SK-N-SH (cell line): Measurements from ENCODE around the gene FADS2. TPM values are rescaled to one million over a fixed set of nuclear protein-coding genes. Genes with fewer than 3 reads are reported as not detected.

Experiments used
- CTCF ChIA-PET: fragments of 300-600, 350-600 bp; formaldehyde crosslinking; extraction: SDS; loops from one replicate; lab custom pipeline; 2021; lab: Yijun Ruan, JAX
- POLR2A ChIA-PET: fragments of 350-600 bp; sonication (Branson Sonifier 250); formaldehyde crosslinking; extraction: SDS; loops from one replicate; lab custom pipeline; 2020; ENCODE audit warnings: antibody characterized with exemption, inconsistent platforms; lab: Yijun Ruan, JAX
- DNase-seq: peaks from one replicate; pipeline ENCODE4 v3.0.0; 2012
- H2AFZ ChIP-seq: fragments of 200-600 bp; sonication (generic); 2 replicates; pipeline ENCODE4 v1.8.1; 2016; ENCODE audit warnings: antibody characterized with exemption, mild to moderate bottlenecking, low read depth
- H3F3A ChIP-seq: fragments of 200-600 bp; sonication (generic); replicated peaks from 2 replicates; pipeline ENCODE3; 2016; ENCODE audit warnings: antibody characterized with exemption, mild to moderate bottlenecking; ENCODE audit not compliant: insufficient read depth
- H3K27ac ChIP-seq, 2 experiments: fragments of 200-500 bp in 1 of 2; fragments of 200-600 bp in 1 of 2; sonication (Bioruptor generic) in 1 of 2; sonication (generic), shearing (Covaris generic) in 1 of 2; 2 replicates each; pipeline versions ENCODE4 v1.5.1 to v1.6.1; 2014 to 2016; ENCODE audit warnings: low read depth in 2 of 2, inconsistent platforms in 1 of 2, low read length in 1 of 2, mild to moderate bottlenecking in 1 of 2, mixed read lengths in 1 of 2
- H3K27me3 ChIP-seq: fragments of 200-600 bp; sonication (generic), shearing (Covaris generic); 2 replicates; pipeline ENCODE4 v1.6.1; 2016; ENCODE audit warnings: mixed run types; ENCODE audit not compliant: insufficient read depth
- H3K36me3 ChIP-seq, 2 experiments: fragments of 200-500 bp in 1 of 2; fragments of 200-600 bp in 1 of 2; sonication (Bioruptor generic) in 1 of 2; sonication (generic) in 1 of 2; replicated peaks in 1 of 2; 2 replicates each; pipeline versions ENCODE3 to v1.5.1; 2014 to 2016; ENCODE audit warnings: low read length in 1 of 2, mild to moderate bottlenecking in 1 of 2; ENCODE audit not compliant: insufficient read depth in 2 of 2, control insufficient read depth in 1 of 2
- H3K4me1 ChIP-seq, 2 experiments: fragments of 200-500 bp in 1 of 2; fragments of 200-600 bp in 1 of 2; sonication (Bioruptor generic) in 1 of 2; sonication (generic), shearing (Covaris generic) in 1 of 2; 2 replicates each; pipeline versions ENCODE4 v1.5.1 to v1.6.1; 2014 to 2016; ENCODE audit warnings: low read depth in 1 of 2, low read length in 1 of 2, mixed run types in 1 of 2; ENCODE audit not compliant: insufficient read depth in 2 of 2, control insufficient read depth in 1 of 2
- H3K4me2 ChIP-seq: fragments of 200-600 bp; sonication (generic), shearing (Covaris generic); 2 replicates; pipeline ENCODE4 v1.6.1; 2017; ENCODE audit warnings: mixed run types
- H3K4me3 ChIP-seq, 2 experiments: fragments of 200-500 bp in 1 of 2; fragments of 200-600 bp in 1 of 2; sonication (Bioruptor generic) in 1 of 2; sonication (generic), shearing (Covaris generic) in 1 of 2; 2 replicates each; pipeline versions ENCODE4 v1.5.1 to v1.8.1; 2014 to 2016; ENCODE audit warnings: low read depth in 2 of 2, inconsistent platforms in 1 of 2, low read length in 1 of 2, mild to moderate bottlenecking in 1 of 2, mixed read lengths in 1 of 2, moderate library complexity in 1 of 2
- H3K79me2 ChIP-seq: fragments of 200-600 bp; sonication (generic); 2 replicates; pipeline ENCODE4 v1.8.1; 2017; ENCODE audit warnings: mild to moderate bottlenecking; ENCODE audit not compliant: insufficient read depth
- H3K9ac ChIP-seq: fragments of 200-600 bp; sonication (generic); 2 replicates; pipeline ENCODE4 v1.6.1; 2017; ENCODE audit warnings: mixed run types
- H3K9me2 ChIP-seq: fragments of 200-600 bp; sonication (generic); 2 replicates; pipeline ENCODE4 v1.6.1; 2017; ENCODE audit warnings: mixed run types
- H3K9me3 ChIP-seq: fragments of 200-600 bp; sonication (generic); 2 replicates; pipeline ENCODE4 v1.6.1; 2017; ENCODE audit warnings: mixed run types, mild to moderate bottlenecking, moderate library complexity
- H4K20me1 ChIP-seq: fragments of 200-600 bp; sonication (generic); 2 replicates; pipeline ENCODE4 v1.6.1; 2017; ENCODE audit warnings: mild to moderate bottlenecking, mixed run types; ENCODE audit not compliant: insufficient read depth
- CTCF ChIP-seq: fragments of 200-600 bp; sonication (generic); IDR thresholded peaks from 2 replicates; pipeline ENCODE4 v1.6.1; 2017; ENCODE audit warnings: antibody characterized with exemption, mild to moderate bottlenecking, moderate library complexity
- ELF1 ChIP-seq: IDR thresholded peaks from 2 replicates; pipeline ENCODE4 v1.4.0; 2012
- EP300 ChIP-seq, 2 experiments: IDR thresholded peaks; 2 replicates each; pipeline versions ENCODE4 v1.4.0 to v1.6.1; 2012; ENCODE audit warnings: borderline replicate concordance in 1 of 2, low read depth in 1 of 2, low read length in 1 of 2
- FOSL2 ChIP-seq: IDR thresholded peaks from 2 replicates; pipeline ENCODE4 v1.4.0; 2012; ENCODE audit warnings: low read depth, mild to moderate bottlenecking, moderate library complexity, borderline replicate concordance
- GABPA ChIP-seq: IDR thresholded peaks from 2 replicates; pipeline ENCODE4 v1.4.0; 2012; ENCODE audit warnings: low read depth, mild to moderate bottlenecking
- IRF3 ChIP-seq: fragments of 150-350 bp; IDR thresholded peaks from 2 replicates; pipeline ENCODE4 v1.6.1; 2016; ENCODE audit warnings: mild to moderate bottlenecking, low read depth, low read length
- JUND ChIP-seq: IDR thresholded peaks from 2 replicates; pipeline ENCODE4 v1.4.0; 2012
- MXI1 ChIP-seq: IDR thresholded peaks from 2 replicates; pipeline ENCODE4 v1.6.1; 2012; ENCODE audit warnings: mild to moderate bottlenecking, low read depth, low read length, improper control_type of control experiment
- NFIC ChIP-seq: IDR thresholded peaks from 2 replicates; pipeline ENCODE4 v1.4.0; 2012; ENCODE audit warnings: borderline replicate concordance
- NRF1 ChIP-seq: IDR thresholded peaks from 2 replicates; pipeline ENCODE4 v1.6.1; 2012; ENCODE audit warnings: low read depth, mild to moderate bottlenecking, low read length
- PBX3 ChIP-seq: IDR thresholded peaks from 2 replicates; pipeline ENCODE4; 2012
- POLR2AphosphoS5 ChIP-seq: IDR thresholded peaks from 2 replicates; pipeline ENCODE4 v1.6.1; 2012; ENCODE audit warnings: low read depth, low read length
- RFX5 ChIP-seq: IDR thresholded peaks from 2 replicates; pipeline ENCODE4 v1.6.1; 2012; ENCODE audit warnings: mild to moderate bottlenecking, improper control_type of control experiment, low read length
- RXRA ChIP-seq: IDR thresholded peaks from 2 replicates; pipeline ENCODE4 v1.4.0; 2012; ENCODE audit warnings: low read depth, mild to moderate bottlenecking, borderline replicate concordance
- USF1 ChIP-seq: IDR thresholded peaks from 2 replicates; pipeline ENCODE4 v1.4.0; 2012; ENCODE audit warnings: low read depth, borderline replicate concordance
- USF2 ChIP-seq: fragments of 150-350 bp; IDR thresholded peaks from 2 replicates; pipeline ENCODE4 v1.6.1; 2017; ENCODE audit warnings: antibody characterized with exemption, low read length, low read depth, borderline replicate concordance
- ZBTB33 ChIP-seq: IDR thresholded peaks from 2 replicates; pipeline ENCODE4 v1.4.0; 2012; ENCODE audit warnings: low read depth, borderline replicate concordance
- WGBS: methylation state at CpG from one replicate; pipeline ENCODE4 v1.1.6; 2017; ENCODE audit warnings: low lambda C conversion rate; 5-methylcytosine and 5-hydroxymethylcytosine counted together
- polyA plus RNA-seq, 3 experiments: library from polyadenylated mRNA; depleted of rRNA; stranded (reverse); fragments of >200 nt; gene quantifications; 2 replicates each; pipeline ENCODE4 v1.2.3, GENCODE V29; 2012

Gene FADS2
- polyA plus RNA-seq, 1 of the 3 experiments (the other 2 are of a cell fraction) = 67.8 TPM

GRCh38 chr11:61898247-61898582 lies 70.1 kb downstream of the FADS2 start:
- CTCF ChIA-PET = interaction anchor here (0.7 to 12.1 kb wide), 52 partner anchors 8 to 480 kb away, joined by 3 to 543 read pairs (median 8); partner anchors contain the start of genes BEST1, FTH1 and RAB3IL1
- Histone ChIP-seq H3K27ac (no peak overlapping the region), H3K4me2 (no peak overlapping the region), H3K79me2 (no peaks in the 10 kb centered on the region), H3K4me1 (no peaks in the 10 kb centered on the region), H3K4me3 (no peak overlapping the region), H2AFZ (no peak overlapping the region), H3K9ac (no peak overlapping the region), H4K20me1 (no peaks in the 10 kb centered on the region), H3F3A (peaks cover 15% of the 10 kb centered on the region), H3K27me3 (no peaks in the 10 kb centered on the region), H3K9me2 (no peaks in the 10 kb centered on the region), H3K36me3 (peaks cover 0 to 2% of the 10 kb centered on the region in 2 experiments), H3K9me3 (no peaks in the 10 kb centered on the region)
- no peak for TF ChIP-seq MXI1
- no peak for TF ChIP-seq USF2
- no peak for TF ChIP-seq IRF3
- TF ChIP-seq NFIC = no peak
- no peak for TF ChIP-seq ELF1
- no peak for TF ChIP-seq CTCF
- no peak for TF ChIP-seq RFX5
- TF ChIP-seq GABPA = no peak
- TF ChIP-seq RXRA = no peak
- TF ChIP-seq FOSL2 = no peak
- no peak for TF ChIP-seq EP300 (IDR thresholded peaks at IDR 0.05; ENCODE audit: borderline replicate concordance in 1 of 2, low read depth in 1 of 2, low read length in 1 of 2)
- TF ChIP-seq NRF1 = no peak
- no peak for TF ChIP-seq POLR2AphosphoS5
- no peak for TF ChIP-seq USF1
- no peak for TF ChIP-seq ZBTB33
- TF ChIP-seq PBX3 = no peak
- no peak for TF ChIP-seq JUND
- POLR2A ChIA-PET = interaction anchor here (2.1 to 3.2 kb wide), 2 partner anchors 69 to 184 kb away, joined by 5 to 11 read pairs; partner anchors contain the start of gene FTH1
- 17% methylated on average over 2 of the region's 9 CpGs for WGBS
- no peak for DNase-seq
